GM15510 (cell line): ENCODE data around the gene WDR45.

Experiments
- POLR2A ChIP-seq: IDR thresholded peaks from 3 replicates; pipeline ENCODE4 v1.6.1; 2011; ENCODE audit warnings: borderline replicate concordance; ENCODE audit not compliant: insufficient read length; ENCODE audit errors: extremely low read depth

Gene WDR45

GRCh38 chrX:49041744-49042580 lies 37.7 kb downstream of the WDR45 start:
- TF ChIP-seq POLR2A: no peak

- TF ChIP-seq POLR2A: no peak
Observed at GRCh38 chrX:49040376-49040955, 39.2 kb downstream of the WDR45 start.

- TF ChIP-seq POLR2A: no peak
Observed at GRCh38 chrX:49039598-49040375, 39.9 kb downstream of the WDR45 start.

DNA sequence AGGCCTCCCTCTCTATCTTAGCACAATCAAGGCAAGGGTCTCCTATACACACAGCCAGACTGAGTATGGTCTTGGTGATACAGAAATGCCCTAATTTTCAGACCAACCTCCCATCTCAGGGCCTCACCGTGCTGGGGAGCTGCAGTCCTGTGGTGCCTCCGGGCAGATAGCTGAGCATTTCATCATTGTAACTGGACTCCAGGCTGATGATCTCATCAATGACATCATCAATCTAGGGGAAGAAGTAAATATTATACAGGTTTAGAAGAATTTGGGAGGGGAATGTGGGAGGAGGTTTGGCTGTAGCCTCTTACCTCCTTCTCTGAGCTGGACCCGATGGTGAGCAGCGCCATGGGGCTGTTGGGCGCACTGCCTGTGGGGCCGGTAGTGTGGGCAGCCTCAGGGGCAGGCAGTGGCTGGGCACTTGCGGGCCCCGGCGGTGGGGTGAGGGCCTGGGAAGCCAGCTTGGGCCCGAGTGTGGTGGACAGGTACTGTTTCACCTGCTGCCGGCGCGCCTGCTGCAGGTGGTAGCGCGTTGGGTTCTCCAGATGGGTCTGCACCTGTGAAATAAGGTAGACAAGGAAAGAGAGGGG lies 41.7 kb downstream of the WDR45 start:
- no peak for TF ChIP-seq POLR2A

GRCh38 chrX:49030283-49030682 lies 49.4 kb downstream of the WDR45 start:
- no peak for TF ChIP-seq POLR2A

- TF ChIP-seq POLR2A: no peak
Observed at GRCh38 chrX:49029876-49030275, 49.8 kb downstream of the WDR45 start.
